Esophagus muscularis mucosa (tissue), 4 donors: Measurements from ENCODE around the gene MBP. TPM values are rescaled to one million over a fixed set of nuclear protein-coding genes. Genes with fewer than 3 reads are reported as not detected.

ENCODE experiments used
- DNase-seq: peaks from one replicate; pipeline ENCODE4 v3.0.0-alpha.2; 2017; ENCODE audit errors: extremely low spot score
- H3K27ac ChIP-seq, 4 donors: fragments of 200-600 bp; sonication (generic); replicated peaks in 1 of 4; 1 replicate in 3 of 4; 2 replicates in 1 of 4; pipeline ENCODE4 v1.5.1; 2016 to 2019; ENCODE audit warnings: mild to moderate bottlenecking in 1 of 4
- H3K27me3 ChIP-seq, 4 donors: fragments of 200-600 bp; sonication (generic); one replicate each; pipeline versions ENCODE4 v1.5.1 to v1.6.0; 2016 to 2019
- H3K36me3 ChIP-seq, 4 donors: fragments of 200-600 bp; sonication (generic); one replicate each; pipeline ENCODE4 v1.5.1; 2016 to 2019
- H3K4me1 ChIP-seq, 4 donors: fragments of 200-600 bp; sonication (generic); one replicate each; pipeline ENCODE4 v1.5.1; 2016 to 2019
- H3K4me3 ChIP-seq, 4 donors: fragments of 200-600 bp; sonication (generic); 1 replicate in 2 of 4; 2 replicates in 2 of 4; pipeline ENCODE4 v1.5.1; 2016 to 2019; ENCODE audit warnings: mild to moderate bottlenecking in 4 of 4, moderate library complexity in 1 of 4
- H3K9me3 ChIP-seq, 4 donors: fragments of 200-600 bp; sonication (generic); 1 replicate in 3 of 4; 2 replicates in 1 of 4; pipeline ENCODE4 v1.5.1; 2016 to 2019
- EP300 ChIP-seq: sonication (generic); formaldehyde crosslinking; IDR thresholded peaks from one replicate; pipeline ENCODE4 v1.6.1; 2017; ENCODE audit warnings: antibody characterized with exemption
- POLR2A ChIP-seq: fragments of 450-650 bp; IDR thresholded peaks from one replicate; pipeline ENCODE4 v1.6.1; 2017; ENCODE audit warnings: antibody characterized with exemption, moderate library complexity, mild to moderate bottlenecking, low read depth
- POLR2AphosphoS5 ChIP-seq, 2 donors: sonication (generic); formaldehyde crosslinking; IDR thresholded peaks; one replicate each; pipeline ENCODE4 v1.6.1; 2017; ENCODE audit warnings: antibody characterized with exemption in 2 of 2
- WGBS: methylation state at CpG from one replicate; pipeline ENCODE4 v1.1.5; 2018; 5-methylcytosine and 5-hydroxymethylcytosine counted together
- intact Hi-C: fragments of 100-400 bp; cut with DNase I; formaldehyde crosslinking; loops from one replicate; pipeline ENCODE4 v1.15.1; 2023
- total RNA-seq, 4 donors: library from RNA; depleted of rRNA; stranded (reverse); fragments of >200 nt; gene quantifications; one replicate each; pipeline versions ENCODE4 v1.1.0 to v1.2.1, GENCODE V29; 2016
- TF ChIP-seq, protein P1 (sequence below), 3 experiments: fragments of 200-600 bp in 2 of 3; fragments of 450-650 bp in 1 of 3; sonication (generic) in 2 of 3; IDR thresholded peaks; one replicate each; pipeline ENCODE4 v1.5.1; 2017 to 2019; ENCODE audit warnings: antibody characterized with exemption in 3 of 3, mild to moderate bottlenecking in 2 of 3, moderate library complexity in 1 of 3

Gene MBP
- total RNA-seq, 4 donors from 2014 or later: 21.9 to 31.3 (median 27.3) TPM

DNA sequence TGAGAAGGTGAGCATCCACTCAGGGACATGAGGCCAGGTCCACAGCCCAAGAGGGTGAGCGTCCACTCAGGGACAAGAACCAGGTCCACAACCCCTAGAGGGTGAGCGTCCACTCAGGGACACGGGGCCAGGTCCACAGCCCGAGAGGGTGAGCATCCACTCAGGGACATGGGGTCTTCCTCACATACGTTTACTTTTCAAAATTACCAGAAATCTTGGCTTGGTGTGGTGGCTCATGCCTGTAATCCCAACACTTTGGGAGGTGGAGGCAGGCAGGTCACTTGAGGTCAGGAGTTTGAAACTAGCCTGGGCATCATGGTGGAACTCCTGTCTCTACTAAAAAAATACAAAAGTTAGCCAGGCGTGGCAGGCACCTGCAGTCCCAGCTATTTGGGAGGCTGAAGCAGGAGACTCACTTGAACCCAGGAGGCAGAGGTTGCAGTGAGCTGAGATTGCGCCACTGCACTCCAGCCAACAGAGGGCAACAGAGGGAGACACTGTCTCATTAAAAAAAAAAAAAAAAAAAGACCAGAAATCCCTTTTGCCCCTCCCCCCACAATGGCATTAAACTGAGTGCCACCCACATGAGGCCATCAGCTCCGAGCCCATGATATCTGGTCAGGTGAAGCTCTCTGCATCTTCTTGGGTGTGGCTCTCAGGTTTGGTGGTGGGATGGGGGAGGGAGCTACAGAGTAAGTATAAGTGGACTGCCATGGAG lies 9.0 kb upstream of the MBP start:
- H3K4me3 ChIP-seq: no peak overlapping the region
- H3K27ac ChIP-seq: no peak overlapping the region
- TF ChIP-seq POLR2A (no peak), EP300 (no peak), POLR2AphosphoS5 (IDR thresholded peaks at IDR 0.05) (no peak)
- TF ChIP-seq, protein P1, sequence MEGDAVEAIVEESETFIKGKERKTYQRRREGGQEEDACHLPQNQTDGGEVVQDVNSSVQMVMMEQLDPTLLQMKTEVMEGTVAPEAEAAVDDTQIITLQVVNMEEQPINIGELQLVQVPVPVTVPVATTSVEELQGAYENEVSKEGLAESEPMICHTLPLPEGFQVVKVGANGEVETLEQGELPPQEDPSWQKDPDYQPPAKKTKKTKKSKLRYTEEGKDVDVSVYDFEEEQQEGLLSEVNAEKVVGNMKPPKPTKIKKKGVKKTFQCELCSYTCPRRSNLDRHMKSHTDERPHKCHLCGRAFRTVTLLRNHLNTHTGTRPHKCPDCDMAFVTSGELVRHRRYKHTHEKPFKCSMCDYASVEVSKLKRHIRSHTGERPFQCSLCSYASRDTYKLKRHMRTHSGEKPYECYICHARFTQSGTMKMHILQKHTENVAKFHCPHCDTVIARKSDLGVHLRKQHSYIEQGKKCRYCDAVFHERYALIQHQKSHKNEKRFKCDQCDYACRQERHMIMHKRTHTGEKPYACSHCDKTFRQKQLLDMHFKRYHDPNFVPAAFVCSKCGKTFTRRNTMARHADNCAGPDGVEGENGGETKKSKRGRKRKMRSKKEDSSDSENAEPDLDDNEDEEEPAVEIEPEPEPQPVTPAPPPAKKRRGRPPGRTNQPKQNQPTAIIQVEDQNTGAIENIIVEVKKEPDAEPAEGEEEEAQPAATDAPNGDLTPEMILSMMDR (IDR thresholded peaks at IDR 0.05): peak in 1 of 3 experiments; percentile 33
- intact Hi-C loops: no loop called here
- peaks cover 6 to 28% (median 17%) of the 10 kb centered on the region in 4 donors for H3K4me1 ChIP-seq
- no peaks in the 10 kb centered on the region for H3K36me3 ChIP-seq
- peaks cover 0 to 5% (median 0%) of the 10 kb centered on the region in 4 donors for H3K9me3 ChIP-seq
- 85% methylated on average over 7 of the region's 8 CpGs for WGBS
- no peak for DNase-seq
- H3K27me3 ChIP-seq: no peaks in the 10 kb centered on the region

DNA sequence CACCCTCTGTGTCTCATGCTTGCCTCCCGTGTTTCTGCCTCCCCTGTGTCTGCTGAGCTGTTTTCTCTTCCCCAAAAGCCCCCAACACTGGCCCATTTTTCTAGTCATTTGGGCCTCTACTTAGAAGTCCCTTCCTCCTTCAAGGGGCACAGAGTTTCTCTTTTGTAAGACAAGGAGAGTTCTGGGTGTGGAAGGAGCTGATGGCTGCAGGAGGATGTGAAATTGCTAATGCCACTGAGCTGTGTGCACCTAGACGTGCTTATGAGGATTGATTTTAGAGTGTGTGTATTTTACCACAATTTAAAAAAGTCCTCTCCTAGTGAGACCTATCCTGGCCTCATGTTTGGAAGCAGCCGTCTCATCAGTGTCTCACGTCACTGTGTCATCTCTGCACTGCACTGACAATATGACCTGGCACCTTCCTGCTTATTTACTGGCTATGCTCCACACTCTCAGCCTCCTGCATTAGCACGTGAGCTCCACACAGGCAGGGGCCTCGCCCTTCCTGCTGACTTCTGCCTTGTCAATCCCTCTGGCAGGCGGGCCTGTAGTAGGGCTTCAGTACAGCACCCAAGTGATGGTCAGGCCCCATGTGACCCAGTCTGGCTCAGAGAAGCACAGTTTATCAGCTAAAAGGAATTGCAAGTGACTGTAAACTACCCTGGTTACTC lies 8.0 kb upstream of the MBP start:
- H3K9me3 ChIP-seq: peaks cover 0 to 5% (median 0%) of the 10 kb centered on the region in 4 donors
- H3K27me3 ChIP-seq: no peaks in the 10 kb centered on the region
- no peak for TF ChIP-seq EP300
- TF ChIP-seq, protein P1 (IDR thresholded peaks at IDR 0.05): no peak
- no peak for TF ChIP-seq POLR2AphosphoS5 (IDR thresholded peaks at IDR 0.05)
- TF ChIP-seq POLR2A: no peak
- WGBS: 73% methylated on average over 7 of the region's 7 CpGs
- intact Hi-C loops: no loop called here
- peaks cover 6 to 28% (median 17%) of the 10 kb centered on the region in 4 donors for H3K4me1 ChIP-seq
- no peak for DNase-seq
- no peak overlapping the region for H3K4me3 ChIP-seq
- H3K36me3 ChIP-seq: no peaks in the 10 kb centered on the region
- H3K27ac ChIP-seq: no peak overlapping the region

DNA sequence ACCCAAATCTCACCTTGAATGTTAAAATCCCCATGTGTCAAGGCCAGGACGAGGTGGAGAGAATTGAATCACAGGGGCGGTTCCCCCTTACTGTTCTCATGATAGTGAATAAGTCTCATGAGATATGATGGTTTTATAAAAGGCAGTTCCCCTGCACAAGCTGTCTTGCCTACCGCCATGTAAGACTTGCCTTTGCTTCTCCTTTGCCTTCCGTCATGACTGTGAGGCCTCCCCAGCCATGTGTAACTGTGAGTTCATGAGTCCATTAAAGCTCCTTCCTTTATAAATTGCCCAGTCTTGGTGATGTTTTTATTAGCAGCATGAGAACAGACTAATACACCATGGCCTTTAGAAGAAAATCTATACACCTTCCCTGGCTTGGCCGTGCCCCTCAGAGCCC lies 7.4 kb upstream of the MBP start:
- H3K27me3 ChIP-seq: no peaks in the 10 kb centered on the region
- H3K27ac ChIP-seq: no peak overlapping the region
- no peaks in the 10 kb centered on the region for H3K36me3 ChIP-seq
- peaks cover 6 to 28% (median 17%) of the 10 kb centered on the region in 4 donors for H3K4me1 ChIP-seq
- DNase-seq: no peak
- peaks cover 0 to 5% (median 0%) of the 10 kb centered on the region in 4 donors for H3K9me3 ChIP-seq
- intact Hi-C loops: no loop called here
- 82% methylated on average over 5 of the region's 5 CpGs for WGBS
- no peak for TF ChIP-seq POLR2AphosphoS5 (IDR thresholded peaks at IDR 0.05)
- TF ChIP-seq, protein P1 (IDR thresholded peaks at IDR 0.05): no peak
- no peak for TF ChIP-seq EP300
- TF ChIP-seq POLR2A: no peak
- no peak overlapping the region for H3K4me3 ChIP-seq

DNA sequence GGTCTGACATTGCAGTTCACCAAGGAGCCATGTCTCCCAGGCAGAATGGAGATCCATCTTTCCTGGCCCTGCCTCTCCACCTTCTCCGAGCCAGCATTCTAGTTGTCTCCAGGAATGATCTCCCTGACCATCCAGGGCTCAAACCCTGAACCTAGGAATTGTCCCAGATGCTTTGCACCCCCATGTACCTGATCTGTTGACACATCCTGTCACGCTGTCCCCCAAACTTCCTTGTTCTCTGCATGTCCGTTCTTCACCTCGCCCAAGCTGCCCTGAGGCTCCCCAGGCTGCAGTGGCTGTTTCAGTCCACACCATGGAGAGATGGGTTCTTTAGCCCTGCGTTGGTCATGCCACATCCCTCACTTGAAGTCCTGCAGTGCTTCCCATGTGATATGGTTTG lies 7.0 kb upstream of the MBP start:
- intact Hi-C loops: loop anchor here (5.0 kb wide), 1 partner anchor 68 kb away; no protein-coding TSS in a partner anchor
- 90% methylated on average over 5 of the region's 5 CpGs for WGBS
- H3K27me3 ChIP-seq: no peaks in the 10 kb centered on the region
- no peaks in the 10 kb centered on the region for H3K36me3 ChIP-seq
- peaks cover 0 to 5% (median 0%) of the 10 kb centered on the region in 4 donors for H3K9me3 ChIP-seq
- DNase-seq: no peak
- no peak overlapping the region for H3K27ac ChIP-seq
- H3K4me3 ChIP-seq: no peak overlapping the region
- no peak for TF ChIP-seq EP300
- no peak for TF ChIP-seq POLR2AphosphoS5 (IDR thresholded peaks at IDR 0.05)
- TF ChIP-seq, protein P1 (IDR thresholded peaks at IDR 0.05): no peak
- TF ChIP-seq POLR2A: no peak
- H3K4me1 ChIP-seq: peaks cover 6 to 28% (median 17%) of the 10 kb centered on the region in 4 donors
